HL-60 (cell line): Measurements from ENCODE around the gene GGACT.

ENCODE experiments used
- GABPA ChIP-seq: IDR thresholded peaks from 2 replicates; pipeline ENCODE4 v1.6.1; 2012; ENCODE audit warnings: low read depth
- POLR2AphosphoS5 ChIP-seq: IDR thresholded peaks from 2 replicates; pipeline ENCODE4 v1.6.1; 2012; ENCODE audit warnings: low read depth
- SPI1 ChIP-seq: IDR thresholded peaks from 2 replicates; pipeline ENCODE4 v1.6.1; 2012; ENCODE audit warnings: low read depth, mild to moderate bottlenecking, borderline replicate concordance
- TF ChIP-seq, protein P1 (sequence below): IDR thresholded peaks from one replicate; pipeline ENCODE4 v1.5.1; 2011; ENCODE audit warnings: low read length, control low read depth, inconsistent platforms; ENCODE audit not compliant: insufficient read depth
- TF ChIP-seq, protein P2 (sequence below): IDR thresholded peaks from 2 replicates; pipeline ENCODE4 v1.6.1; 2012; ENCODE audit warnings: low read depth; ENCODE audit not compliant: insufficient replicate concordance

DNA sequence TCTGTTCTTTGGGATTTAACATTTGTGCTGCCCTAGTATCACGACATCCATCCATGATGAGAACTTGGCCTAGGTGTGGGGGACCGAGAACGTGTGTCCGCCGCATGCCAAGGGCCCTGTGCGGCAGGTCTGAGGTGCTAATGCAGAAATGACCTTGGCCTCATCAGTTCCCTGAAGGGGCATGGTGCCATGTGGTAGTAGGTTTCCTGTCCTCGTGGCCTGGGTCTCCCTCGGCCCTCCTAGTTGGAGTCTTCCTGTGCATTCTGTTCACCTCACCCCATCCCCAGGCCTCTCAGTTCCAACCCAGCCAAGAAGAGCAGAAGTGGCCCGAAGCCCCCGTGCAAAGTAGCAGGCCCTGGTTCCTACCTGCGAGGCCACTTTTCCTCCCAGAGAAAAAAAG is 59.8 kb downstream of the GGACT start:
- TF ChIP-seq SPI1 (no peak), POLR2AphosphoS5 (no peak), GABPA (no peak)
- TF ChIP-seq, protein P1, sequence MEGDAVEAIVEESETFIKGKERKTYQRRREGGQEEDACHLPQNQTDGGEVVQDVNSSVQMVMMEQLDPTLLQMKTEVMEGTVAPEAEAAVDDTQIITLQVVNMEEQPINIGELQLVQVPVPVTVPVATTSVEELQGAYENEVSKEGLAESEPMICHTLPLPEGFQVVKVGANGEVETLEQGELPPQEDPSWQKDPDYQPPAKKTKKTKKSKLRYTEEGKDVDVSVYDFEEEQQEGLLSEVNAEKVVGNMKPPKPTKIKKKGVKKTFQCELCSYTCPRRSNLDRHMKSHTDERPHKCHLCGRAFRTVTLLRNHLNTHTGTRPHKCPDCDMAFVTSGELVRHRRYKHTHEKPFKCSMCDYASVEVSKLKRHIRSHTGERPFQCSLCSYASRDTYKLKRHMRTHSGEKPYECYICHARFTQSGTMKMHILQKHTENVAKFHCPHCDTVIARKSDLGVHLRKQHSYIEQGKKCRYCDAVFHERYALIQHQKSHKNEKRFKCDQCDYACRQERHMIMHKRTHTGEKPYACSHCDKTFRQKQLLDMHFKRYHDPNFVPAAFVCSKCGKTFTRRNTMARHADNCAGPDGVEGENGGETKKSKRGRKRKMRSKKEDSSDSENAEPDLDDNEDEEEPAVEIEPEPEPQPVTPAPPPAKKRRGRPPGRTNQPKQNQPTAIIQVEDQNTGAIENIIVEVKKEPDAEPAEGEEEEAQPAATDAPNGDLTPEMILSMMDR: no peak
- TF ChIP-seq, protein P2, sequence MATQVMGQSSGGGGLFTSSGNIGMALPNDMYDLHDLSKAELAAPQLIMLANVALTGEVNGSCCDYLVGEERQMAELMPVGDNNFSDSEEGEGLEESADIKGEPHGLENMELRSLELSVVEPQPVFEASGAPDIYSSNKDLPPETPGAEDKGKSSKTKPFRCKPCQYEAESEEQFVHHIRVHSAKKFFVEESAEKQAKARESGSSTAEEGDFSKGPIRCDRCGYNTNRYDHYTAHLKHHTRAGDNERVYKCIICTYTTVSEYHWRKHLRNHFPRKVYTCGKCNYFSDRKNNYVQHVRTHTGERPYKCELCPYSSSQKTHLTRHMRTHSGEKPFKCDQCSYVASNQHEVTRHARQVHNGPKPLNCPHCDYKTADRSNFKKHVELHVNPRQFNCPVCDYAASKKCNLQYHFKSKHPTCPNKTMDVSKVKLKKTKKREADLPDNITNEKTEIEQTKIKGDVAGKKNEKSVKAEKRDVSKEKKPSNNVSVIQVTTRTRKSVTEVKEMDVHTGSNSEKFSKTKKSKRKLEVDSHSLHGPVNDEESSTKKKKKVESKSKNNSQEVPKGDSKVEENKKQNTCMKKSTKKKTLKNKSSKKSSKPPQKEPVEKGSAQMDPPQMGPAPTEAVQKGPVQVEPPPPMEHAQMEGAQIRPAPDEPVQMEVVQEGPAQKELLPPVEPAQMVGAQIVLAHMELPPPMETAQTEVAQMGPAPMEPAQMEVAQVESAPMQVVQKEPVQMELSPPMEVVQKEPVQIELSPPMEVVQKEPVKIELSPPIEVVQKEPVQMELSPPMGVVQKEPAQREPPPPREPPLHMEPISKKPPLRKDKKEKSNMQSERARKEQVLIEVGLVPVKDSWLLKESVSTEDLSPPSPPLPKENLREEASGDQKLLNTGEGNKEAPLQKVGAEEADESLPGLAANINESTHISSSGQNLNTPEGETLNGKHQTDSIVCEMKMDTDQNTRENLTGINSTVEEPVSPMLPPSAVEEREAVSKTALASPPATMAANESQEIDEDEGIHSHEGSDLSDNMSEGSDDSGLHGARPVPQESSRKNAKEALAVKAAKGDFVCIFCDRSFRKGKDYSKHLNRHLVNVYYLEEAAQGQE: no peak
